Subcutaneous adipose tissue (tissue), 4 donors: Measurements from ENCODE around the gene BTBD19. TPM values are rescaled to one million over a fixed set of nuclear protein-coding genes. Genes with fewer than 3 reads are reported as not detected.

Experiments used
- CTCF ChIP-seq: fragments of 450-650 bp; IDR thresholded peaks from one replicate; pipeline ENCODE4 v1.5.1; 2016; ENCODE audit warnings: low read depth, mild to moderate bottlenecking, control low read depth, antibody characterized with exemption, moderate library complexity
- total RNA-seq, 4 donors: library from RNA; depleted of rRNA; stranded (reverse); fragments of >200 nt; gene quantifications; one replicate each; pipeline ENCODE4 v1.1.0, GENCODE V29; 2016

BTBD19 gene
- total RNA-seq, 4 donors from 2014 or later, result 1.8 to 5.1 (median 4.2) TPM

DNA sequence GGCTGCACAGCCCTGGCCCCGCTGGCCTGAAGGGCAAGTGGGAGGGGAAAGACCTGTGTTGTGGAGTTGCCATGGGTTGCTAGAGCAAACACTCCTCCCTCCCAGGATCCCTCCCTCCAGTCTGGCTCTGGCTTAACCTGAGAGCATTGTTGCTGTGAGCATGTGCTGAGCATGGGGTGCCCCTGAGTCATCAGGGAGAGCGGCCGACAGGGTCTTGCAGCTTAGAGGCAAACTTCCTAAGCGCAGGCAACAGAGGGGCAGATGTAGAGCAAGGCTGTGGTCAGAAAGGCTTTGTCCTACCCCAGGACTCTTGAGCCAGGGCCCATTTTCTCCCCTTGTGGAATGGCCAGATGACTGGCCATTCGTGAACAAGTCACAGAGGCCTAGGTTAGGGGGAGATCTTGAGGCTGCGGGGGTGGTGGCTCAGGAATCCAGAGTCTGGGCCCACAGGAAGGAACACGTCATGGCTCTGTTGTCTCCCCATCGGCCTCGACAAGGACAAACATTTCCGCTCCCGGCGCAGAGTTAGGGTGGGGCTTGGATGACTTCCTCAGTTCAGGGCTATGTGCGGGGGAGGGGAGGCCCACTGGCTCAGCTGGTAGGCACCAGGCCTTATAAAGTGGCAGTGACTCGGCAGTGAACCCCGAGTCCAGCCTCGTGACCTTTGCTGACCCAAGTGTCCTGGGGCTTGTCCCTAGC, 810 bp upstream of the BTBD19 start:
- no peak for TF ChIP-seq CTCF

DNA sequence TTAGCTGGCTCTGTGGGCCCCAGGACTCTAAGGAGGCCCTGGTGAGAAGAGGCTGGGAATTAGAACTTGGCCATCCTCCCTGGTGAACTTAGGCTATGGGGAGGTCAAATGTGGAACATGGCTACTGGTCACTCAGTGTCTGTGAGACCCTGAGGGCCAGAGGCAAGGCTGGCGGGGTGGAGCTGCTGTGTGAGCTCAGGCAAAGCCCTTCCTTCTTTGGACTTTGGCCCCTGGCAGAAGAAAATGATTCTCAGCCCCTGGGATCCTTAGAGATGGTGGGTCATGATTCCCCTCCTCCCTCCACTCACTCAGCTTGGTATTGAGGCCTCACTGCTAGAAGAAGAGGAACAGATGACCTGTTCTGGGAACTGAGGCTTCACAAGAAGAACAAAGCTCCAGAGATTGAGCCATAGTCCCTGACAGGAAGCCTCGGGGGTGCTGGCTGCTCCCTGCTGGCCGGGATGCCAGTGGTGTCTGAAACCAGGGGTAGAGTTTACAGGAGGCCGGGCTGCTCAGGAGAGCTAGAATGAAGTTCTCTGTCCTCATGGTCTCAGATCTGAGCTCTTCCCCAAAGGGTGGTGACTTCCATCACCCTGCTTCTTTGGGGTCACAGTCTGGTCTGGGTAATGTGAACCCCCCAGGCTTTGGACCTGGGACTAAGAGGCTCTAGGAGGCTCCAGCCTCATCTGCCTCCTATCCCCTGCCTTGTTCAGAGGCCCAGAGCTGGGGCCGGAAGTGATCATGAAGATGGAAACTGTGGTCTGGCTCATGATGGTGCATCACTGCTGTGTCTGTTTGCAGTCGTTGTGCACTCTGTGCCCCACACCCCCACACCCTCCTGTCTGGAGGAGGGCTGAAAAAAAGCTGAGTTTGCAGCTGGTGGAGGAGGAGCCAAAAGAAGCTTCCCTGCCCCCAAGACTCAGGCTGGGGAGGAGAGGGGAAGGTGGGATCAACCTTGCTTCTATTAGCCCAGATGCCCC, 905 bp downstream of the BTBD19 start:
- no peak for TF ChIP-seq CTCF

DNA sequence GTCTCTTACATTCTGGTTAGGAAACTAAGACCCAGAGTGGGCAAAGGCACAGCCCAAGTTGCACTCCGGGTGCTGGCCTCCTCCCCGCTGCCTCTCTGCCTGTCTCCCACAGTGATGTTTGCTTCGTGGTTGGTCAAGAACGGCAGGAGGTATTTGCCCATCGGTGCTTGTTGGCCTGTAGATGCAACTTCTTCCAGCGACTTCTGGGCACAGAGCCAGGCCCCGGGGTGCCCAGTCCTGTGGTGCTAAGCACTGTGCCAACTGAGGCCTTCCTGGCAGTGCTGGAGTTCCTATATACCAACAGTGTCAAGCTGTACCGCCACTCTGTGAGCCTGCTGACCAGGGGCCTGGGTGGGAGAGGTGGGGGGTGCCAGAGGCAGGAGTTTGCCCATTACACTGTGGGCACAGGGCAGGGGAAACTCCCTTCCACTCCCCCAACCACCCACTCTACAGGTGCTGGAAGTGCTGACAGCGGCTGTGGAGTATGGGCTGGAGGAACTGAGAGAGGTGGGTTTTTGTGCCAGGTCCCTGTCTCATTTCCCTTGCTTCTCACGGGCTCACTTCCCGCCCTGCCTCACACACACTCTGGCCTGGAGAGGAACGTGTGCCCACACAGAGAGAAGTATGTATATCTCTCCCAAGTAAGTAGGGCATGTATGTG, 1.9 kb downstream of the BTBD19 start:
- TF ChIP-seq CTCF, result no peak

GRCh38 chr1:44811234-44811633, 2.9 kb downstream of the BTBD19 start:
- no peak for TF ChIP-seq CTCF

DNA sequence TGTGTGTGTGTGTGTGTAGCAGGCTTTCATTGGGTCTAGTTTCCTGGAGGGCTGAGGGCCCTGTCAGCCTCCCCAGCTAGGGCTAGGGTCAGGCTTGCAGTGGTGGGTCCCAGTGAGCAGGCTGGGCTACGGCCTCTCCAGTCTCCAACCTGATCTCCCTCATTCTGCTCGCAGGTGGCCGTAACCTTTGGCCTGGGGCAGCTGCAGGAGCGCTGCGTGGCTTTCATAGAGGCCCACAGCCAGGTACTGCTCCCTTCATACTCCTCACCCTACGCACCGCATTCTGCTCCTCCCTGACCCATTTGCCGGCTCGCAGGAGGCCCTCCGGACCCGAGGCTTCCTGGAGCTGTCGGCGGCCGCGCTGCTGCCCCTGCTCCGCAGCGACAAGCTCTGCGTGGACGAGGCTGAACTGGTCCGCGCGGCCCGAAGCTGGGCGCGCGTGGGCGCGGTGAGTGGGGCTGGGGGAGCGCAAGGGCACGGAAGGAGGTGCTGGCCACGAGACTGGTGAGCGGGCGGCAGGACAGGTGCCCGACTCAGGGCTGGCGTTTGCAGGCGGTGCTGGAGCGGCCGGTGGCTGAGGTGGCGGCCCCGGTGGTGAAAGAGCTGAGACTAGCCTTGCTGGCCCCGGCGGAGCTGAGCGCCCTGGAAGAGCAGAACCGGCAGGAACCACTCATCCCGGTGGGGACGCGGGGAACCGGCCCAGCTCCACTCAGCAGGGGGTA, 4.7 kb downstream of the BTBD19 start:
- no peak for TF ChIP-seq CTCF

DNA sequence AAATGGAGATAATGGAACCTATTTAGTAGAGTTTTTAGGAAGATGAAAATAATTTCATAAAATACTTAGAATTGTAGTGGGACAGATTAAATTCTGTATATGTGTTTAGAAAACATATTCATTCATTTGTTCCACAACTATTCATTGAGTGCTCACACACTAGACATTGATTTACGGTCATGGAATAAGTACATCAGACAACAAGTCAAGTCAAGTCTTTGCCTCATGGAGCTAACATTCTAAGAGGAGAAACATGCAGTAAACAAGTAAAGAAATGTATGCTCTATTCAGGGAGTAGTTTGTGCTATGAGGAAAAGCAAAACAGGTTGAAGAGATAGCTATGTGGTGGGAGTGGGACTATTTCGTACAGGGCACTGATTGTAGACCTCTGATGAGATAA, 9.0 kb downstream of the BTBD19 start:
- no peak for TF ChIP-seq CTCF
